ENCODE measurements around the gene PHRF1.
A peak's percentile ranks its signal among the peaks of the same experiment; 100 is the strongest.

The PHRF1 gene

GRCh38 chr11:557328-558132, 18.7 kb upstream of the PHRF1 start:
- peaks cover 65% of the 10 kb centered on the region for H3K4me1 ChIP-seq
- peaks cover 44% of the 10 kb centered on the region for H3K27me3 ChIP-seq
- H3K9me3 ChIP-seq = no peaks in the 10 kb centered on the region
- H3K36me3 ChIP-seq = peaks cover 6% of the 10 kb centered on the region; the same call in 1 of the 2 replicates
- H3K27ac ChIP-seq = no peak overlapping the region
- no peak overlapping the region for H3K9ac ChIP-seq
- 0 out of 2 replicates have a peak overlapping the region, but pooled peaks have one; percentile 65 for H3K4me3 ChIP-seq
- H3K4me2 ChIP-seq = no peak overlapping the region
- H4K20me1 ChIP-seq = peaks cover 35% of the 10 kb centered on the region
- TF ChIP-seq Cebpa-rat (IDR thresholded peaks at IDR 0.05) = no peak

GRCh38 chr11:558503-558902, 17.8 kb upstream of the PHRF1 start:
- Histone ChIP-seq H3K4me3 (no peak overlapping the region), H3K27me3 (peaks cover 44% of the 10 kb centered on the region), H3K9ac (no peak overlapping the region), H3K4me1 (peaks cover 64% of the 10 kb centered on the region), H3K36me3 (peaks cover 15% of the 10 kb centered on the region; the same call in 1 of the 2 replicates), H3K4me2 (no peak overlapping the region), H3K27ac (no peak overlapping the region), H3K9me3 (no peaks in the 10 kb centered on the region), H4K20me1 (peaks cover 45% of the 10 kb centered on the region)
- TF ChIP-seq Cebpa-rat (IDR thresholded peaks at IDR 0.05) = no peak

GRCh38 chr11:559020-559620, 17.1 kb upstream of the PHRF1 start:
- H3K9me3 ChIP-seq = no peaks in the 10 kb centered on the region
- 0 out of 2 replicates have a peak overlapping the region, but pooled peaks have one; percentile 99 for H3K4me2 ChIP-seq
- H3K36me3 ChIP-seq = peaks cover 22% of the 10 kb centered on the region
- no peak for TF ChIP-seq Cebpa-rat (IDR thresholded peaks at IDR 0.05)
- H3K4me1 ChIP-seq = peaks cover 64% of the 10 kb centered on the region
- H3K4me3 ChIP-seq = no peak overlapping the region
- no peak overlapping the region for H3K9ac ChIP-seq
- no peak overlapping the region for H3K27ac ChIP-seq
- peaks cover 44% of the 10 kb centered on the region for H3K27me3 ChIP-seq
- peaks cover 51% of the 10 kb centered on the region for H4K20me1 ChIP-seq

GRCh38 chr11:559712-560304, 16.5 kb upstream of the PHRF1 start:
- Histone ChIP-seq H3K27me3 (peaks cover 44% of the 10 kb centered on the region), H4K20me1 (peaks cover 56% of the 10 kb centered on the region), H3K36me3 (peaks cover 28% of the 10 kb centered on the region), H3K4me1 (peaks cover 58% of the 10 kb centered on the region), H3K4me2 (peak overlapping the region; percentile 99), H3K4me3 (peak overlapping the region; percentile 97), H3K27ac (peak overlapping the region; percentile 75), H3K9me3 (no peaks in the 10 kb centered on the region), H3K9ac (peak overlapping the region; percentile 77)
- TF ChIP-seq Cebpa-rat (IDR thresholded peaks at IDR 0.05) = no peak

- Histone ChIP-seq H3K4me1 (peaks cover 61% of the 10 kb centered on the region), H3K27me3 (peaks cover 40% of the 10 kb centered on the region), H3K4me2 (peak within 1 kb of the TSS; percentile 99), H3K27ac (peak within 1 kb of the TSS; percentile 75), H3K4me3 (peak within 1 kb of the TSS; percentile 97), H4K20me1 (peaks cover 59% of the 10 kb centered on the region), H3K36me3 (peaks cover 31% of the 10 kb centered on the region), H3K9ac (peak within 1 kb of the TSS; percentile 78), H3K9me3 (no peaks in the 10 kb centered on the region)
- no peak for TF ChIP-seq Cebpa-rat (IDR thresholded peaks at IDR 0.05)
These were observed 15.7 kb upstream of the PHRF1 start, which contains the start of the genes LMNTD2 and RASSF7 for GRCh38 chr11:560305-561147. TSS of gene LMNTD2 (minus strand) at chr11:560738. CDS start at chr11:560716, 22 bp downstream. TSS of gene RASSF7 (plus strand) at chr11:560970. CDS start at chr11:561769, 799 bp downstream.

GRCh38 chr11:561148-562003, 14.9 kb upstream of the PHRF1 start:
- Histone ChIP-seq H3K36me3 (peaks cover 36% of the 10 kb centered on the region), H3K9me3 (no peaks in the 10 kb centered on the region), H4K20me1 (peaks cover 65% of the 10 kb centered on the region), H3K27me3 (peaks cover 32% of the 10 kb centered on the region), H3K27ac (peak overlapping the region; percentile 59), H3K4me2 (peak overlapping the region; percentile 98), H3K4me1 (peaks cover 61% of the 10 kb centered on the region), H3K4me3 (peak overlapping the region; percentile 97), H3K9ac (peak overlapping the region; percentile 78)
- TF ChIP-seq Cebpa-rat (IDR thresholded peaks at IDR 0.05) = no peak

GRCh38 chr11:562046-562645, 14.1 kb upstream of the PHRF1 start:
- Histone ChIP-seq H3K27me3 (peaks cover 24% of the 10 kb centered on the region), H3K4me2 (peak overlapping the region; percentile 98), H4K20me1 (peaks cover 66% of the 10 kb centered on the region), H3K36me3 (peaks cover 36% of the 10 kb centered on the region), H3K27ac (no peak overlapping the region), H3K4me1 (peaks cover 62% of the 10 kb centered on the region), H3K9me3 (no peaks in the 10 kb centered on the region), H3K4me3 (0 out of 2 replicates have a peak overlapping the region, but pooled peaks have one; percentile 97), H3K9ac (peak overlapping the region; percentile 78; the same call in 1 of the 2 replicates)
- no peak for TF ChIP-seq Cebpa-rat (IDR thresholded peaks at IDR 0.05)
